CD4-positive, alpha-beta T cell treated with Interferon alpha-2 for 1 hour (primary cell): ENCODE results near the gene NRG3.
"Not testable (repeated sequence)": the region's sequence is repeated elsewhere in the genome, so short reads cannot be mapped to it uniquely, and the experiment has no call there.

ENCODE experiments used
- DNase-seq, 2 donors: peaks; one replicate each; pipeline ENCODE4 v3.0.0-alpha.2; 2020 to 2022

Gene NRG3

DNA sequence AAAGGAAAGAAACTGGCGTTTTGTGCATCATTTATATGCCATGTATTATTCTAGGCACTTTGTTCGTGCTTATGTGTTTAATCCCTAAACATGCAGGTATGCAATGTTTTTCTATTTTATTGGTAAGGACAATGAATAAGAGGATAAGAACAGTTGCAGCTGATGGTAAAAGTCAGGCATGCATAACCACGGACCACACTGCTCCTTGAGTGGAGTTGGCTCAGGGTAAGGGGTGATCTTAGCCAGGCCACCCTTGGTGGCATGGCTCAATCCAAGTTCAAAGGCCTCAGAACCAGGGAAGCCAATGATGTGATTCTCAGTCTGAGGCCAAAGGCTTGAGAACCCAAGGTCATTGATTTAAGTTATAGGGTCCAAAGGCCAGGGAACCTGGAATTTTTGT lies 1068.1 kb downstream of the NRG3 start:
- DNase-seq = no peak

DNA sequence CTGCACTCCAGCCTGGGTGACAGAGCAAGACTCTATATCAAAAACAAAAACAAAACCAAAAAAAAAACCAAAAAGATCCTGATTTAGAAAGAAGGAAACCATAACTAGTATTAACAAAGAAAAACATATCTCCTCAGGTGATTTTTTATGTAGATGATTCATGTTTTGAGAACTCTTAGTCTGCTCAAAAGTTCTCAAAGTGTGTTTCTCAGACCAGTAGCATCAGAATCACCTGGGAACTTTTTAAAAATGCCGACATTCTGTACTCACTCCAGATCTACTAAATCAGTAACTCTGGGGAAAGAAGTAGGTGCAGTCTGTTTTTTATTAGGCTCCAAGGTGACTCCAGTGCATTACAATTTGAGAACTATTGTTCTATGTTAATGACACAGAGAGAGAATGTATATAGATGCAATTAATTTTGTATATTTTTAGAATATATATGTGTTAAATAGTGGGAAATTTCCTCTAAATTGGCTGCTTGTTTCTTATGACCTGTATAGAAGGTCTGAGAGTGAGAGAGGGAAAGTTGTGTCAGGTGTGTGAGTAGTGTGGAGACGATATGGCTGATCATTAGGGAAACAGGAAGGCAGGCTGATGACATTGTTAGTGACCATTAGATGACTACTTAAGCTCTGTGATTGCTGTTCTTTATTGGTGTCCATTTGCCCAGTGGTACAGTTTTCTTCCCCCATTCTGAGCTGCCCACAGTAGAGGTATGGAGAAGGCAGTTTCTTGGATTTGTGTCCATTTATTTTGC lies 1075.0 kb downstream of the NRG3 start:
- no peak for DNase-seq

DNA sequence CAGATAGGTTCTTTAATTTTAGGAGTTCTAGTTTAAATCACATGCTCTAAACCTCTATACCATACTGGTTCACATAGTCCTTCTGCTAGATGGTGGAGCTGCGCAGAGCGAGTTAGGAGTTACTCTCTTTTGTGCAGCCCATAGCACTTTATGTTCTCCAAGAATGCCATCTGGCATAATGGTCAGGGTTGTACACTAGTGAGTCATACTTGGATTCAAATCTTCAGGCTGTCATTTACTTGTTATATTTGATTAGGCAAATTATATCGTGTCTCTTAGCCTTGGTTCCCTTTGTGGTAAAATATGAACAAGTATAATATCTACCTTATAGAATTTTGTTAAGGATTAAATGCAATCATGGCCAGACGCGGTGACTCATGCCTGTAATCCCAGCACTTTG lies 1078.3 kb downstream of the NRG3 start:
- no peak for DNase-seq

DNA sequence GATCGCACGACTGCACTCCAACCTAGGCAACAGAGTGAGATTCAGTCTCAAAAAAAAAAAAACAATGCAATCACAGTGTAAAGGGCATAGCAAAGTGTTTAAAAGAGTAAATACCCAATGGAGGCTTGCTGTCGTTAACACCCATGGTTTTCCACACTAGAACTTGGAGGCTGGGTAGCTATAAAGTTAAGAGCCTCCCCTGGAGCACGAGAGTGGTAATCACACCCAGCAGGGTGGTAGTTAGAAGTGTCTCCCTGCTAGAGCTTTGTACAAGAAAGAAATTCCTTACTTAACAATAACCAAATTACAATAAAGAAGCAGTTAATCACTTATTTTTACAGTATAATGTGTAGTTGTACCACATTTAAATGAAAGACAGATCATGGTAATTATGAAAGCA lies 1078.9 kb downstream of the NRG3 start:
- no peak for DNase-seq

DNA sequence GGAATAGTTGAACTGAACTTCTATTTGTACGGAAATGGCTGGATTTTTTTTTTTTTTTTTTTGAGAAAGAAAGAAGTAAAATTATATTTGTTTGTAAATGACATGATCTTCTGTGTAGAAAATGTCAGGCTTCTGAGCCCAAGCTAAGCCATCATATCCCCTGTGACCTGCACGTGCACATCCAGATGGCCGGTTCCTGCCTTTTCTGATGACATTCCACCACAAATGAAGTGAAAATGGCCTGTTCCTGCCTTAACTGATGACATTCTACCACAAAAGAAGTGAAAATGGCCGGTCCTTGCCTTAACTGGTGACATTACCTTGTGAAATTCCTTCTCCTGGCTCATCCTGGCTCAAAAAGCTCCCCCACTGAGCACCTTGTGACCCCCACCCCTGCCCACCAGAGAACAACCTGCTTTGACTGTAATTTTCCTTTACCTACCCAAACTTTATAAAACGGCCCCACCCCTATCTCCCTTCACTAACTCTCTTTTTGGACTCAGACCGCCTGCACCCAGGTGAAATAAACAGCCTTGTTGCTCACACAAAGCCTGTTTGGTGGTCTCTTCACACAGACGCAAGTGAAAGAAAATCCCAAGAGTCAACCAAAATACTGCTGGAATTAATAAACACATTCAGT lies 1085.5 kb downstream of the NRG3 start:
- DNase-seq = not testable (repeated sequence)

DNA sequence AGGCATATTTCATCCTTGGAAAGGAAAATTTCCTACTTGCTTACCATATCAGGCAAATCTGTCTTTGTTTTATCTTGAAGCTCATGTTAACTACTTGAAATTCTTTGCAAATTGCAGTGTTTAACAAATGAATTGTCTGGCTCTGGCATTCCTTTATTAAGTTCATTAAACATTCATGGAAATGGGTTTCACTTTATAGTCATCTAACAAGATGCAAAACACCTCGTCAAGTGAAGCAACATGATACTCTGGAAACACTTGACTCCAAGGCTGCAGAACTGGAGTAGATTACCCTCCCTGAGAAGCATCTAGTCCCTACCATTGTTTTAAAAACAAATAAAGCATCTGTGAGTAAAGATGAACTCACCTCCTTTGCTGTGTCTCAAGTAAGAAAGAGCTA lies 1086.9 kb downstream of the NRG3 start:
- DNase-seq = no peak

DNA sequence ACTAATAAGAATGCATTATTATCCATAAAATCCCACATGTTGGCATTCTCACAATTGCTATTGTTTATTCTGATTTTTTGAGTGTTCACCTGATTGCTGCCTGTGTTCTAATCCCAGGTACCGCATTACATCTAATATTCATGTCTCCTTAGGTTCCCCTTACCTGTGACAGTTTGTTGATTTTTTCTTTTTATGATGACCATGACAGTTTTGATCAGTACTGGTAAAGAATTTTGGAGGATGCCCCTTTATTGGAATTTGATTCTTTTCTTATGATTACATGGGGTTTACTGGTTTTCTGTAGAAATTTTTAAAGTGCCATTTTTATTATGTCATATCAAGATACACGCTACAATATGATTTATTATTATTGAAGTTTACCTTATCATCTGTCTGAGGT lies 1091.1 kb downstream of the NRG3 start:
- DNase-seq = no peak

DNA sequence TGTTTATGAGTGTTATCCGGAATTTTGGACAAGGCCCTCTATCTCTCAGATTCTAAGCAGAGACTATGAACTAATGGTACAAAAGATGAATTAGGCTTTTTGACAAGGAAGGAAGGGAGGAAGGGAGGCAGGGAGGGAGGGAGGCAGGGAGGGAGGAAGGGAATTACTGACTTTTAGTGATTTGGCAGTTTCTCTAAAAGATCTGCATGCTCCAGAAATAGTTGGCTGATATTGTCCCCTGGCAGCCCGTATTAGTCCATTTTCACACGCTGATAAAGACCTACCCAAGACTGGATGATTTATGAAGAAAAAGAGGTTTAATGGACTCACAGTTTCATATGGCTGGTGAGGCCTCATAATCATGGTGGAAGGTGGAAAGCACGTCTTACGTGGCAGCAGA lies 1093.5 kb downstream of the NRG3 start:
- no peak for DNase-seq

DNA sequence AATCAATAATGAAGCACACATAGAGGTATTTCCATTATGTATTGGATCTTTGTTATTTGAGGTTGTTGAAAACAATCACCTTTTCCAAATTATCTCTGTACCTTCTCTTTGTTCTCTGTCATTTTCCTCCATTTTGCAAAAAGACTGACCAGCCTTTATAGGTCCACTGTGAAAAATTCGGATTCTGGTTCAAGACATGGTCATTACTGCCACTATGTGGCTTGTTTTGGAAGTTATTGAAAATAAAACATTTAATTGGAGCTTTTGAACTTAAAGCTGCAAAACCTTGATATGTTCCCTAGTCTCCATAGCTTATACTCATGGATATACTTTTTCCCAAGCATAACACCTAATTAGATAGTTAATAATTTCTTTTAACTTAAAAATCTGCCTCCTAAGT lies 1094.4 kb downstream of the NRG3 start:
- DNase-seq = no peak

DNA sequence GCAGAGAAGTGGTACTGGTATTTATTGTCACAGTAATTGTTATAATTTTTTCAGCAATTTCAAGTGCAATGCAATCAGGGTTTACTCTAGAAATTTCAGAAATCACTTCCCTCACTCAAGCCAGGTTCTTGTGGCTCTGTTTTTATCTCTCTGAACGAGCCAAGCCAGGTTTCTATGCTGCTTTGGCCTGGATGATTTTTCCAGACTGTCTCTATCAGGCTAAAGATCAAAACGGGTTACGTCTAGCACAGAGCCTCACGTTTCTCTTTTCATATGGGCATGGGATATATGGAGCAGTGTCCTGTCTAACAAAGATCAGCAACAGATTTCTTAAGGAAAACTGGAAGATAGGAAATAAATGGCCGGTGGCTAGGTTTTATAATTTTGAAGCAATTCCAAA lies 1105.3 kb downstream of the NRG3 start:
- DNase-seq = no peak

DNA sequence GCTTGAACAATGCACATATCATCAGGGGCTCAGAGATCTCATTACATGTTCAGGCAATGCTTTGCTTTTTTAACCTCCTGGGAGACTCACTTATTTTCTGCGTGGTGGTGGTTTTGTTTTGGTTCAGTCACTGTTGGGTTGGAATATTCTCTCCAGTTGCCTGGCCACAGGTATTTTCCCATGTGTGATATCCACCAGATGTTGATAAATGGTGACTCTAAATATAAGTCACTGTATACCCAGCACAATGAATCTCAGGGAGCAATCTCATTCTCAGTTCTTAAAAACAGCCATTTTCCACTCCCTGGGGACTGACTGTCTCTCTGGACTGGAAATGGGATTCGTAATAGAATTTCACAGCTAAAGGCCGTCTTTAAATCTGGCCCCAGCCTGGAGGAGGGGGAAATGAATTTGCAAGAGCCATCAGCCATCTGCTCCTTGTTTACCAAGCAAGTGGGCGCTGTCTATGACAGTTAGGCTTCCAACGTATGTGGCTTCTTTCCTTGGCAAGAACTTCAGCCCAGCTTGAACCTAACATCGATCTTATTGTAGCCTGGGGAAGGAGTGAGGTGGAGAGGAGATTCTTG lies 1106.2 kb downstream of the NRG3 start:
- DNase-seq = no peak

DNA sequence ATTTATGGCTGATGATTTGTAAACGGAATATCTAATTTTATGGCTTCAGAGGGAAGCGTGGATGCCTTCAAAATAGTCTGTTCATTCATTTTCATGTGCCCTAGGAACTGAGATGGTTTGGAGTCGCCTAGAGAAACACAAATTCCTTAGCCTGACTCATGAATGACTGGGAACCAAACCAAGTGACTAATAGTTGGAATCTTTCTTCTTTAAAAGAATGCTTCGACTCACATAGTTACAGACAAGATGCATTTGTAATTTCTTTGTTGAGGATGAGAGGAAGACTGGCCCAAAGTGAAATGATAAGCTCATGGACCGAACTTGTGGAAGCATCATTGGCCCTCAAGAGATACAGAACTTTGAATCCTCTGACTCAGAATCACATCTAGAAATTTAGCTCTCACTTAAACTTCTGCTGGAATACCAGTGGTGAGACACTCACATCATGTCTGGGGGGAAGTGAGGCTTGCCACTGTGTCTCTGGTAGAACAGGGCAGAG lies 1107.2 kb downstream of the NRG3 start:
- DNase-seq = no peak

DNA sequence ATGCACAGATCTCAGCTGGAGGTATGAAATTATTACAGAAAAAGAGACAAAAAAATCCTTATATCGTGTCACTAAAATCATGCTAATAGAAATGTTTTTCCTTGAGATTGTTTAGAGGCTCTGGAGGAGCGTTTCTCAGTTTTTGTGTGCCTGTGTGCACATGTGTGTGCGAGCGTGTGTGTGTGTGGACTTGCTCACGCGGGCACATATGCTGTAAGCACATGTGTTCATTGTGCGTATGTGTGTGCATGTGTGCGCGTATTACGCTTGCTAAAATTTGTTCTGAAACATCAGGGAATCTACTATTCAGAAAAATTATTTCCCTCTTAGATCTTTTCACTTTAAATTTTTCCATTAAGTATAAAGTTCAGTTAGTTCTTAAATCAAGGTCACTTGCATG lies 1111.2 kb downstream of the NRG3 start:
- no peak for DNase-seq

DNA sequence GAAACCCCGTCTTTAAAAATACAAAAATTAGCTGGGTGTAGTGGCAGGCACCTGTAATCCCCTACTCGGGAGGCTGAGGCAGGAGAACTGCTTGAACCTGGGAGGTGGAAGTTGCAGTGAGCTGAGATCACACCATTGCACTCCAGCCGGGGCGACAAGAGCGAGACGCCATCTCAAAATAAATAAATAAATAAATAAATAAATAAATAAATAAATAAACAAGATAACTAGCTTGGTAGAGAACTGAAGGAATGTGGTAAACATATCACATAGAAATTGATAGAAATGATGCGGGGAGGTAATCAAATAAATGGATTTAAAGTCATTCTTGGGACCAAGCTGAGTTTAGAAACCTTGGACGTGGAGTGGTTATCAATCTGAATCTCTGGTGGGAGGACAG lies 1131.5 kb downstream of the NRG3 start:
- DNase-seq = not testable (repeated sequence)

DNA sequence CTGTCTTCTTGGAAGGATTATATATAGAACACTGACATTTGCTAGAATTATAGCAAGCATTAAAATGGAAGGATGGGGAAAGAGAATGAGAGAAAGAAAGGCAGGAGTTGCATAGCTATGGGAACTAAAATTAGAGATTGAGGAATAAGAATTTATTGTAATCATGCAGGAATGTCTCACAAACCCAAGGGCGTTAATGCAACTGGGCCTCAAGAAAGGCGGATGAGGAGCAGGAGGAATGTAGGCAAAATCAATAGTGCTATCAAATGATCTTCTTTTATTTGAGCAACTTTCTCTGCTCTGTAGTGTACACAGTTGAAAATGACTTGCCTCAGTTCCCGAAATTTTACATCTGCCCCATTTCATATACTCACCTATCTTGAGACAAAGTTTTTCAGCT lies 1132.5 kb downstream of the NRG3 start:
- DNase-seq = no peak

DNA sequence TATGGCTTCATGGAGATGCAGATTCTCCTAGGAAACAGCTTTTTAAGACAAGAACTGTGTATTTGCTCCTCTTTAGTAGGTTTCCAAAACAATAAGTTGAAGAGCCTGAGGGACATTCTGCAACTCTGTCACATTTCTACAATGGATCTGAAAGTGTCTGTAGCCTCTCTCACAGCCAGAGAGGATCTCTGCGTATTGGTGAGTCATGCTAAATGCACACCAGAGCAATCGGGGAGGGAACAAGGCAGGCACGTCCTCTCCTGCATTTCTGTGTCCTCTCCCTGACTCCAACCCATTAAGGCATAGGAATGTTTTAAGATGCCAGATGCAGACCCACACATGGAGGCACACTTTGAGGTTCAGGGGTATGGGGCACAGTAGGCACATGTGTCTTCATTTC lies 1137.9 kb downstream of the NRG3 start:
- DNase-seq = no peak

DNA sequence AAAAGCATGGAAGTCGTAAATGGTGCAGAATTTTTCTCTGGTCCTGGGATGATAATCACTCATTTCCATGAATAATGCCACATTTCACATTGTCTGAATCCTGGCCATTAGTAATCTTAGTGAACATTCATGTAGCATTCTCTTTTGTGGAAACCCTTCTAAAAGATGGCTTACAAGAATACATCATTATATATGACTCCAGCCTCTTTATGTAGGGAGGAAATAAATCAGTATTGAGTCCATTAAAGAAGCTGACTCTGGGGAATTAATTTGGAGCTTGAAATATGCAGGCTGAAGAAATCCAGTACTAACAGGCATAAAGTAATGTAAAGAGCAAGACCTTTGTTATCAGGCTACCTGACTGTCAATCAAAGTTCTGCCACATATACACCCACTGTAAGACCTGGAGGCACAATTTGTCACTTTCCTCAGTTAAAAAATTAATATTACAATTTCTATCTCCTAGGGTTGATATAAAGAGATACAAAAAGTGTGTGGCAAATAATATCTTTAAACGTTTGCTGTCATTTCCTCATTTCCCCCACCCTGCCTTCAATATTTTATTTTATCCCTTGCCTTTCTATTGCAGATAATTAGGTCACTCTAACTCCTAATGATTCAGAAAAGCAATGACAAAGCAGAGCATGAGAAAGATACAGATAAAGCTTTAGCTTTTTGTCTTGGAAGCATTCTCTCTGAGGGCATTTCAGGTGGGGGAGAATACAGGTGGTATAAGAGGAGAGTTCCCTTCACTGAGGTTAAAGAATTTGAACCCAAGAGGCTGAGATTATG lies 1142.3 kb downstream of the NRG3 start:
- DNase-seq = no peak

DNA sequence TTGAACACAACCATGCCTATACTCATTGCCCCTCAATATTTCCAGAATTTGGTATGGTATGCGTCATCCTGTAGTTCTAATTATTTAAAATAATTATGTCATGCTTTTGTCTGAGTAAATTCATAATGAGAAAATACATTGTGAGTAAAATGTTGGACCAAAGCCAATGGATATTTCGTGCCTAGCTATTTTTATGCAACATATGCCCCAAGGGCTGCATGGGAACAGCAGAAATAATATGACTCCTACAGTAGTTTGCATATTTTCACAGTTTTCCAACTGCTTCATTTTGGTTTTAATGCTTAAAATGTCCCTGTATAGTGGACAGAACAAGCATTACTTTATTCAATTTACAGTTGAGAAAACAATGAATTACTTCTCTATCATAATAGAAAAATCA lies 1148.7 kb downstream of the NRG3 start:
- no peak for DNase-seq
